Cardiac ventricle fibroblast (primary cell): ENCODE data around the gene YAE1. TPM values are rescaled to one million over a fixed set of nuclear protein-coding genes. Genes with fewer than 3 reads are reported as not detected.

Experiments
- total RNA-seq: library from RNA; depleted of rRNA; stranded (reverse); fragments of >200 nt; gene quantifications from 2 replicates; pipeline ENCODE4 v1.2.3, GENCODE V29; 2015

YAE1 gene
- 12.5 and 19.9 TPM in 2 replicates for total RNA-seq

GRCh38 chr7:39566023-39566921 is at the start of gene YAE1:
Gene YAE1 (plus strand): TSS chr7:39566404. CDS start chr7:39566419, 15 bp downstream.

Other genes with a start within 250 kb of the YAE1 start
- gene RALA, start 57.2 kb downstream of the YAE1 start, total RNA-seq, result 23.8 and 25.8 TPM in 2 replicates